Colonic mucosa (tissue), 4 donors: ENCODE measurements around the gene VAC14. TPM values are rescaled to one million over a fixed set of nuclear protein-coding genes. Genes with fewer than 3 reads are reported as not detected.
A peak's percentile ranks its signal among the peaks of the same experiment; 100 is the strongest.
"Not testable (repeated sequence)": the region's sequence is repeated elsewhere in the genome, so short reads cannot be mapped to it uniquely, and the experiment has no call there.

Experiments
- DNase-seq: peaks from one replicate; pipeline ENCODE4 v3.0.0-alpha.2; 2020
- H3K27ac ChIP-seq: fragments of 200-600 bp; one replicate; pipeline ENCODE4 v1.8.0; 2021
- H3K27me3 ChIP-seq: fragments of 200-600 bp; one replicate; pipeline ENCODE4 v1.8.0; 2021
- H3K36me3 ChIP-seq: fragments of 200-600 bp; one replicate; pipeline ENCODE4 v1.8.0; 2021
- H3K4me1 ChIP-seq: fragments of 200-600 bp; one replicate; pipeline ENCODE4 v1.8.0; 2021; ENCODE audit warnings: mild to moderate bottlenecking
- H3K4me3 ChIP-seq: fragments of 200-600 bp; one replicate; pipeline ENCODE4 v1.8.0; 2021
- H3K9ac ChIP-seq, 2 donors: one replicate each; pipeline ENCODE4 v1.7.0; 2013; ENCODE audit warnings: control low read depth in 2 of 2, low read depth in 2 of 2, low read length in 2 of 2
- H3K9me3 ChIP-seq: fragments of 200-600 bp; one replicate; pipeline ENCODE4 v1.8.0; 2021
- intact Hi-C: fragments of 100-400 bp; cut with DNase I; formaldehyde crosslinking; loops from one replicate; pipeline ENCODE4 v1.14.1; 2022
- total RNA-seq, 2 donors: library from RNA; stranded (reverse); fragmentation: NEBNext Ultra II Directional in 1 of 2; extraction: Animal tissue kit (Norgen Biotek cat#: 25700) in 1 of 2; gene quantifications; one replicate each; pipeline ENCODE4 v1.2.1, GENCODE V29; 2021
- TF ChIP-seq, protein P1 (sequence below): fragments of 200-600 bp; IDR thresholded peaks from one replicate; pipeline ENCODE4 v1.8.0; 2022; ENCODE audit warnings: antibody characterized with exemption, mild to moderate bottlenecking
- donor health status: healthy.
- donor health status: DM: no; HTN: no; CAD: no.
- donor health status: DM: no; HTN: no; CAD: no.

Gene VAC14
- total RNA-seq, result 10 to 100 TPM; 20.7 to 41.8 TPM

- no peak within 1 kb of the TSS for H3K27ac ChIP-seq
- DNase-seq, result peak; percentile 98
- H3K27me3 ChIP-seq, result no peaks in the 10 kb centered on the region
- peaks cover 8% of the 10 kb centered on the region for H3K4me1 ChIP-seq
- H3K4me3 ChIP-seq, result peak within 1 kb of the TSS; percentile 95
- TF ChIP-seq, protein P1, sequence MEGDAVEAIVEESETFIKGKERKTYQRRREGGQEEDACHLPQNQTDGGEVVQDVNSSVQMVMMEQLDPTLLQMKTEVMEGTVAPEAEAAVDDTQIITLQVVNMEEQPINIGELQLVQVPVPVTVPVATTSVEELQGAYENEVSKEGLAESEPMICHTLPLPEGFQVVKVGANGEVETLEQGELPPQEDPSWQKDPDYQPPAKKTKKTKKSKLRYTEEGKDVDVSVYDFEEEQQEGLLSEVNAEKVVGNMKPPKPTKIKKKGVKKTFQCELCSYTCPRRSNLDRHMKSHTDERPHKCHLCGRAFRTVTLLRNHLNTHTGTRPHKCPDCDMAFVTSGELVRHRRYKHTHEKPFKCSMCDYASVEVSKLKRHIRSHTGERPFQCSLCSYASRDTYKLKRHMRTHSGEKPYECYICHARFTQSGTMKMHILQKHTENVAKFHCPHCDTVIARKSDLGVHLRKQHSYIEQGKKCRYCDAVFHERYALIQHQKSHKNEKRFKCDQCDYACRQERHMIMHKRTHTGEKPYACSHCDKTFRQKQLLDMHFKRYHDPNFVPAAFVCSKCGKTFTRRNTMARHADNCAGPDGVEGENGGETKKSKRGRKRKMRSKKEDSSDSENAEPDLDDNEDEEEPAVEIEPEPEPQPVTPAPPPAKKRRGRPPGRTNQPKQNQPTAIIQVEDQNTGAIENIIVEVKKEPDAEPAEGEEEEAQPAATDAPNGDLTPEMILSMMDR, result no peak
- peak within 1 kb of the TSS; percentile 82 to 83 for H3K9ac ChIP-seq
- intact Hi-C loops, result no loop called here
- H3K9me3 ChIP-seq, result no peaks in the 10 kb centered on the region
- H3K36me3 ChIP-seq, result no peaks in the 10 kb centered on the region
Measured at GRCh38 chr16:70800781-70801480, at the start of gene VAC14. TSS of gene VAC14 (minus strand) at chr16:70801158. CDS start at chr16:70800900, 258 bp downstream.

DNA sequence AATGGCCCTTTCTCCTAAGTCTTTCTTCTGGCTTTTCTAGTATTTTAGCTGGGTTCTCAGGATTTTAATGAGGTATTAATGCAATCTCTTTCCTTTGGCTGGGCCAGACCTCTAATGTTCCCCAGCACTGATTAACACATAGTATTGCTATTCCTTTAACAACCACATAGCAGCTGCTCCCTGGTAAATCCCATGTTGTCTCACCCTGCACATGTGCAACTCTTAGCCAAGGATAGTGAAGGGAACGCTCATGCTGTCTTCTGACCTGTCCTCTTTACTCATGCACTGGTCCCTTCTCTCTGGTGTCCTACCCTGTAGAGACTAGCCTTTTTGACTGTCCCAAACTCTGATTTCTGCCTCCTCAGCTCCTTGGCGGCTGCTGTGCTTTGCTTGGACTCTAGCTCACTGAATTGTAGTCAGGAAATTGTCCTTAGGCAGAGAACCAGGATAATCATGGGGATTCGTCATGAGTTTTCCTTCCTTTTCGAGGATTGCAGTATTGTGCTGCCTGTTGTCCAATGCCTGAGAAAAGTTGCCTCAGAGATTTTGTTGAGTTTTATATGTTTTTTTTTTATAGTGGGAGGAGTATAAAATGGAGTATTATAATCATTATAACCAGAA lies 22.6 kb upstream of the VAC14 start:
- H3K4me3 ChIP-seq, H3K9me3 ChIP-seq, H3K27ac ChIP-seq, H3K27me3 ChIP-seq, H3K4me1 ChIP-seq, H3K36me3 ChIP-seq, DNase-seq, H3K9ac ChIP-seq, intact Hi-C loops: not testable (repeated sequence)

- H3K9ac ChIP-seq, H3K9me3 ChIP-seq, H3K27me3 ChIP-seq, H3K4me3 ChIP-seq, H3K4me1 ChIP-seq, H3K36me3 ChIP-seq, H3K27ac ChIP-seq, intact Hi-C loops, DNase-seq: not testable (repeated sequence)
Measured at GRCh38 chr16:70822734-70823133, 21.8 kb upstream of the VAC14 start.

DNA sequence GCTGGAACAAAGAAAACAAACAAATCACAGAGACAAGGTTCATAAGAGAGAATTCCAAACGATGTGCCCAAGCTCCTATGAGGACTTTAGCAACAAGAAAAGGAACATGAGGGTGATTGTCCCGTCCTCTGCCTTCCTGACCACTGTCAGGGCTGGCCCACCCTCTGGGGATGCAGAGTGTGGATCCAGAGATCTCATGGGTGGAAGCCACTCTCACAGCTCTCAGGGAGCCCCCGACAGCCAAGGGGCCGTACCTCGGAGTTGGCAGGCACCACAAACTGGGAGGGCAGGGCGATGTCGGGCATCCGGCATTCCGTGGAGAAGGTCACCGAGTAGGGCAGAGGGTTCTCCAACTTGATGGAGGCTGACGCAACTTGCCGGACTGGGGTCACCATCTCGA lies 17.1 kb upstream of the VAC14 start:
- H3K9ac ChIP-seq, result not testable (repeated sequence)

DNA sequence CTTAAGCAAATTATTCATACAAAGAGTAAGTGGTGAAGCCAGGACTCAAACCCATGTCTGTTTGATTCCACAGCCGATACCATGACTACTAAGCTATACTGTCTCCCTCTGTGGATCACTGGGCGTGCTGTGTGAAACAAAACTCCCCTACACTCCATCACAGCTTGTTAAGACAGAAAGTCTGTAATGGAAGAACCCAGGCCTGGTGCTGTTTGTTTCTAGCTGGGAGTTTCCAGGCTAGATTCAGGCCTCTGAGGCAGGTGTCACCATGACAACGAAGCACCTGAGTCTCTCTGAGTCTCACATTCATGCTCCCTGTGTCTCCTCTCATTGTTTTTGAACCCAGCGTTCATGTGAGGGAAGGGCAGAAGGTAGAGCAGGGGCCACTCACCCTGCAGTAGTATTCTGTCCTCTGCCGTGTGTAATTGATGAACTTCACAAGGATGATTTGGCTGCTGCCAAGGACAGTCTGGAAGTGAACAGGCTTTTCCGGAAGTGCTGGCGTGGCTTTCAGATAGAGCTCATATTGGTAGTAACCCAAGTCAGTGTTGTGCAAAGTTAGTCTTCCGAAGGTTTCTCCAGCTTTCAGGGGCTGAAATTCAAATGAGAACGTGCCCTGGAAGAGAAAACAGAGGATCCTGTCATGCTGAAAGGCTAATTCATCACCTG lies 8.6 kb upstream of the VAC14 start:
- Histone ChIP-seq H3K4me3 (no peak overlapping the region), H3K4me1 (no peaks in the 10 kb centered on the region), H3K36me3 (no peaks in the 10 kb centered on the region), H3K27ac (no peak overlapping the region), H3K9me3 (no peaks in the 10 kb centered on the region), H3K9ac (no peak overlapping the region), H3K27me3 (no peaks in the 10 kb centered on the region)
- intact Hi-C loops, result no loop called here
- TF ChIP-seq, protein P1, result no peak
- no peak for DNase-seq

More for the DNA sequence above, 17.1 kb upstream of the VAC14 start:
- H3K27me3 ChIP-seq, DNase-seq, H3K9me3 ChIP-seq, H3K36me3 ChIP-seq, H3K4me1 ChIP-seq, intact Hi-C loops, H3K27ac ChIP-seq, H3K4me3 ChIP-seq: not testable (repeated sequence)

GRCh38 chr16:70808371-70808770 lies 7.4 kb upstream of the VAC14 start:
- no peak overlapping the region for H3K4me3 ChIP-seq
- H3K27me3 ChIP-seq, result no peaks in the 10 kb centered on the region
- no peak for DNase-seq
- no peaks in the 10 kb centered on the region for H3K4me1 ChIP-seq
- intact Hi-C loops, result no loop called here
- H3K27ac ChIP-seq, result no peak overlapping the region
- TF ChIP-seq, protein P1, result no peak
- H3K9me3 ChIP-seq, result no peaks in the 10 kb centered on the region
- H3K9ac ChIP-seq, result no peak overlapping the region
- no peaks in the 10 kb centered on the region for H3K36me3 ChIP-seq

GRCh38 chr16:70805787-70806186 lies 4.8 kb upstream of the VAC14 start:
- H3K9me3 ChIP-seq, result no peaks in the 10 kb centered on the region
- DNase-seq, result no peak
- H3K9ac ChIP-seq, result no peak overlapping the region
- no peak overlapping the region for H3K4me3 ChIP-seq
- H3K27me3 ChIP-seq, result no peaks in the 10 kb centered on the region
- intact Hi-C loops, result no loop called here
- no peaks in the 10 kb centered on the region for H3K4me1 ChIP-seq
- TF ChIP-seq, protein P1, result no peak
- H3K36me3 ChIP-seq, result no peaks in the 10 kb centered on the region
- H3K27ac ChIP-seq, result no peak overlapping the region
